Testis (tissue), 3 donors: Measurements from ENCODE around the gene CACNG8. TPM values are rescaled to one million over a fixed set of nuclear protein-coding genes. Genes with fewer than 3 reads are reported as not detected.

ENCODE experiments used
- DNase-seq: peaks from one replicate; pipeline ENCODE4 v3.0.0-alpha.2; 2019
- H3K27ac ChIP-seq, 2 donors: fragments of 200-600 bp; sonication (generic); one replicate each; pipeline ENCODE4 v1.5.1; 2019
- H3K27me3 ChIP-seq: fragments of 200-600 bp; sonication (generic); one replicate; pipeline ENCODE4 v1.5.1; 2019
- H3K36me3 ChIP-seq: fragments of 200-600 bp; sonication (generic); one replicate; pipeline ENCODE4 v1.5.1; 2017; ENCODE audit warnings: low read depth; ENCODE audit errors: missing control alignments
- H3K4me1 ChIP-seq: fragments of 200-600 bp; sonication (generic); one replicate; pipeline ENCODE4 v1.5.1; 2019
- H3K4me3 ChIP-seq, 2 donors: fragments of 200-600 bp; sonication (generic); one replicate each; pipeline ENCODE4 v1.5.1; 2017 to 2019
- H3K9me3 ChIP-seq: fragments of 200-600 bp; sonication (generic); one replicate; pipeline ENCODE4 v1.5.1; 2017
- POLR2A ChIP-seq: fragments of 450-650 bp; IDR thresholded peaks from one replicate; pipeline ENCODE4 v1.6.1; 2017; ENCODE audit warnings: antibody characterized with exemption, mild to moderate bottlenecking, moderate library complexity
- WGBS, 2 donors: methylation state at CpG; one replicate each; pipeline ENCODE4 v1.1.5; 2018; 5-methylcytosine and 5-hydroxymethylcytosine counted together
- intact Hi-C: fragments of 100-400 bp; cut with DNase I; formaldehyde crosslinking; loops from one replicate; pipeline ENCODE4 v1.15.1; 2023; ENCODE audit warnings: low total_unique reads
- polyA plus RNA-seq: library from polyadenylated mRNA; stranded (reverse); fragments of 350-450 nt; fragmentation: Illumina TruSeq; extraction: RNeasy Lipid Tissue Mini Kit (QIAGEN cat#74804); gene quantifications from one replicate; pipeline ENCODE4 v1.2.3, GENCODE V29; 2014; ENCODE audit warnings: low read depth, low replicate concordance; ENCODE audit not compliant: insufficient read depth
- total RNA-seq, 2 donors: library from RNA; depleted of rRNA; stranded (reverse); fragments of >200 nt; gene quantifications; one replicate each; pipeline ENCODE4 v1.2.3, GENCODE V29; 2016
- TF ChIP-seq, protein P1 (sequence below), 3 experiments: fragments of 450-650 bp in 2 of 3; fragments of 200-600 bp in 1 of 3; sonication (generic) in 1 of 3; IDR thresholded peaks; one replicate each; pipeline ENCODE4 v1.5.1; 2016 to 2019; ENCODE audit warnings: antibody characterized with exemption in 3 of 3, mild to moderate bottlenecking in 2 of 3, moderate library complexity in 1 of 3

The CACNG8 gene
- total and polyA plus RNA-seq, 3 donors from 2014 or later: 0.36 to 0.94 (median 0.62) TPM

DNA sequence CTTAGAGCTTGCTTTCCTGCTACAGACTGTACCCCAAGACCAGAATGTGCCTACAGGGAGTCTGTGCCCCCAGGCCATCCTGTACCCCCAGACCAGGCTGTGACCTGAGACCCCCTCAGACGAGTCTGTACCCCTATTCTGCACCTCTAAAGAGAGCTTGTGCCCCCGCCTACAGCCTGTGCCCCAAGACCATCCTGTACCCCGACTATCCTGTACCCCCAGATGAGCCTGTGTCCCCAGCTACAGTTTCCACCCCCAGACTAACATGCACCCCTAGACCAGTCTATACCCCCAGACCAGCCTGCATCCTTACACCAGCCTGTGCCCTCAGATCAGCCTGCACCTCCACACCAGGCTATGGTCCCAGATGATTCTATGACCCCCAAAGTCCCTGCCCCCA lies 30.7 kb downstream of the CACNG8 start:
- Histone ChIP-seq H3K4me1 (peaks cover 3% of the 10 kb centered on the region), H3K27ac (no peak overlapping the region), H3K4me3 (no peak overlapping the region), H3K9me3 (no peaks in the 10 kb centered on the region), H3K36me3 (no peaks in the 10 kb centered on the region), H3K27me3 (no peaks in the 10 kb centered on the region)
- intact Hi-C loops: no loop called here
- no peak for DNase-seq
- 37 to 76% methylated on average over 3 of the region's 3 CpGs for WGBS, 2 donors
- TF ChIP-seq, protein P1, sequence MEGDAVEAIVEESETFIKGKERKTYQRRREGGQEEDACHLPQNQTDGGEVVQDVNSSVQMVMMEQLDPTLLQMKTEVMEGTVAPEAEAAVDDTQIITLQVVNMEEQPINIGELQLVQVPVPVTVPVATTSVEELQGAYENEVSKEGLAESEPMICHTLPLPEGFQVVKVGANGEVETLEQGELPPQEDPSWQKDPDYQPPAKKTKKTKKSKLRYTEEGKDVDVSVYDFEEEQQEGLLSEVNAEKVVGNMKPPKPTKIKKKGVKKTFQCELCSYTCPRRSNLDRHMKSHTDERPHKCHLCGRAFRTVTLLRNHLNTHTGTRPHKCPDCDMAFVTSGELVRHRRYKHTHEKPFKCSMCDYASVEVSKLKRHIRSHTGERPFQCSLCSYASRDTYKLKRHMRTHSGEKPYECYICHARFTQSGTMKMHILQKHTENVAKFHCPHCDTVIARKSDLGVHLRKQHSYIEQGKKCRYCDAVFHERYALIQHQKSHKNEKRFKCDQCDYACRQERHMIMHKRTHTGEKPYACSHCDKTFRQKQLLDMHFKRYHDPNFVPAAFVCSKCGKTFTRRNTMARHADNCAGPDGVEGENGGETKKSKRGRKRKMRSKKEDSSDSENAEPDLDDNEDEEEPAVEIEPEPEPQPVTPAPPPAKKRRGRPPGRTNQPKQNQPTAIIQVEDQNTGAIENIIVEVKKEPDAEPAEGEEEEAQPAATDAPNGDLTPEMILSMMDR (IDR thresholded peaks at IDR 0.05): no peak
- TF ChIP-seq POLR2A: no peak

DNA sequence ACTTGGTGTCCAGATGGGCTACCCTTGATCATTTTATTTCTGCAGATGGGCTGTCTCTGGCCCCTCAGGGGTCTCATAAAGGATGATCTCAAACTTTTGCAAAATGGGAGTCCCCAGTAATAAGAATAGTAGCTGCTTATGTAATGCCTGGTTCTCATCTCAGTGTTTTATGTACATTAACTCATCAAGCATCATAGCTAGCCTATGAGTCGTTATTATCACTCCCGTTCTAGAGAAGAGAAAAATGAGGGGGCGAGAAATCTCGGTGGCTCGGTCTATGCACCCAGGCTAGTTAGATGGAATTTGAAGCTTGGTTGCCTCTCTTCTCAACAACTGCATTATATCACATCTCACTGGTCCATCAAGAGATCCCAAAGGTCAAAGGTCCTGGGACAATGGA lies 32.1 kb downstream of the CACNG8 start:
- intact Hi-C loops: no loop called here
- no peak overlapping the region for H3K4me3 ChIP-seq
- no peaks in the 10 kb centered on the region for H3K27me3 ChIP-seq
- 71 to 81% methylated on average over 5 of the region's 5 CpGs for WGBS, 2 donors
- H3K27ac ChIP-seq: no peak overlapping the region
- H3K4me1 ChIP-seq: peaks cover 3% of the 10 kb centered on the region
- no peaks in the 10 kb centered on the region for H3K9me3 ChIP-seq
- TF ChIP-seq POLR2A: no peak
- TF ChIP-seq, protein P1 (IDR thresholded peaks at IDR 0.05): no peak
- DNase-seq: no peak
- H3K36me3 ChIP-seq: no peaks in the 10 kb centered on the region

DNA sequence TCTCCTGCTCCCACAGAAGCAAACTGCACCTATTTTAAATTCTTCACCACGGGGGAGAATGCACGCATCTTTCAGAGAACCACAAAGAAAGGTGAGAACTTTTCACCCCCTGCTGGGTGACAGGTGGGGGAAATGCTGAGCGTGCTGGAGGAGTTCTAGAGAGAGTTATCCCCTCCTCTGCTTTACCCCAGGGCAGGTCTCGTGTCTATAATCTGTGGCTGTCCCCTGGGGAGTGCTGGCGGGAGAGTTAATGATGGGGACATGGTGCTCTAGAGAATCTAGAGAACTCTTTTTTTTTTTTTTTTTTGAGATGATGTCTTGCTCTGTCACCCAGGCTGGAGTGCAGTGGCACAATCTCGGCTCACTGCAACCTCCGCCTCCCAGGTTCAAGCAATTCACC lies 35.5 kb downstream of the CACNG8 start:
- intact Hi-C loops: no loop called here
- no peak overlapping the region for H3K4me3 ChIP-seq

DNA sequence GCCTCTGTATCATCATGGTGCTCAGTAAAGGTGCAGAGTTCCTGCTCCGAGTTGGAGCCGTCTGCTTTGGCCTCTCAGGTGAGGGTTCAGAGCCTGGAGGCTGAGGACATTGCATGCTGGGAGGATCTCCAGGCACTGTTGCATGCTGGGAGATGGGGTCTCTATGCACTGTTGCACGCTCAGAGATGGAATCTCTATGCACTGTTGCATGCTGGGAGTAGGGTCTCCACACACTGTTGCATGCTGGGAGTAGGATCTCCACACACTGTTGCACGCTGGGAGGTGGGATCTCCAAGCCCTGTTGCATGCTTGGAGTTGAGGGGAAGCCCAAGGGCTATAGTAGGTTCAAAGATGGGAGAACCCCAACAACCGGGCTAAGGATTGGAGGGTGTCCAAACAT lies 37.0 kb downstream of the CACNG8 start:
- TF ChIP-seq, protein P1 (IDR thresholded peaks at IDR 0.05): no peak
- TF ChIP-seq POLR2A: no peak
- H3K4me1 ChIP-seq: no peaks in the 10 kb centered on the region
- intact Hi-C loops: no loop called here
- H3K4me3 ChIP-seq: no peak overlapping the region
- WGBS, 2 donors: 77 to 79% methylated on average over 3 to 5 of the region's 5 CpGs
- no peak overlapping the region for H3K27ac ChIP-seq
- H3K36me3 ChIP-seq: no peaks in the 10 kb centered on the region
- no peaks in the 10 kb centered on the region for H3K9me3 ChIP-seq
- no peak for DNase-seq
- no peaks in the 10 kb centered on the region for H3K27me3 ChIP-seq

More for the DNA sequence above, 35.5 kb downstream of the CACNG8 start:
- DNase-seq: no peak
- 65 to 68% methylated on average over 7 of the region's 7 CpGs for WGBS, 2 donors
- no peaks in the 10 kb centered on the region for H3K36me3 ChIP-seq
- no peak overlapping the region for H3K27ac ChIP-seq
- no peaks in the 10 kb centered on the region for H3K9me3 ChIP-seq
- no peak for TF ChIP-seq POLR2A
- TF ChIP-seq, protein P1 (IDR thresholded peaks at IDR 0.05): no peak
- H3K4me1 ChIP-seq: no peaks in the 10 kb centered on the region
- no peaks in the 10 kb centered on the region for H3K27me3 ChIP-seq

DNA sequence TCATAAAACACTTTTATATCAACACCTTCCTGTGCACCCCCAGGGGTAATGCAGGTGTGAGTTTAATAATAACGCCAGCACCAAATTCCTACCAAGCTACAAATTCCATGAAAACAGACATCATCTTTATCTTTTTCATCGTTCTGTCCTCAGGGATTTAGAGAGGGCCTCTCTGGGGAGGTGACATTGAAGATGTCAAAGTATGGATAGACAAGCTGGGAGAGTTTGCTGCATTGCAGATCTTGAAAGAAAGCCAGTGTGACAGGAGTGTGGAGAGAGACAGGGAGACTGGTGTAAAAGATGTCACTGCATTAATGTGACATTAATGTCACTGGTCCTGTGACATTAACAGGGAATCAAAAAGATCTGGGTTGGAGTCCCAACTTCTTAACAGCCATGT lies 38.8 kb downstream of the CACNG8 start:
- no peaks in the 10 kb centered on the region for H3K36me3 ChIP-seq
- no peaks in the 10 kb centered on the region for H3K4me1 ChIP-seq
- H3K27me3 ChIP-seq: no peaks in the 10 kb centered on the region
- no peaks in the 10 kb centered on the region for H3K9me3 ChIP-seq
- DNase-seq: no peak
- TF ChIP-seq POLR2A: no peak
- TF ChIP-seq, protein P1 (IDR thresholded peaks at IDR 0.05): no peak
- 81 to 86% methylated on average over 2 of the region's 2 CpGs for WGBS, 2 donors
- H3K27ac ChIP-seq: no peak overlapping the region
- no peak overlapping the region for H3K4me3 ChIP-seq
- intact Hi-C loops: no loop called here
